Neural progenitor cell (in vitro differentiated cells): ENCODE measurements around the gene SLC2A10. TPM values are rescaled to one million over a fixed set of nuclear protein-coding genes. Genes with fewer than 3 reads are reported as not detected.

Source experiments
- DNase-seq: peaks from one replicate; pipeline ENCODE4 v3.0.0-alpha.2; 2016; ENCODE audit warnings: low spot score
- H2AFZ ChIP-seq: fragments of 200-600 bp; sonication (generic); replicated peaks from 2 replicates; pipeline ENCODE4 v1.6.1; 2016; ENCODE audit warnings: antibody characterized with exemption
- H3F3A ChIP-seq: fragments of 200-600 bp; sonication (generic); 2 replicates; pipeline ENCODE4 v1.6.1; 2016; ENCODE audit warnings: antibody characterized with exemption, low read depth
- H3K27ac ChIP-seq: fragments of 200-600 bp; sonication (generic); 2 replicates; pipeline ENCODE4 v1.5.1; 2016; ENCODE audit warnings: mild to moderate bottlenecking
- H3K27me3 ChIP-seq: fragments of 200-600 bp; sonication (generic); 2 replicates; pipeline ENCODE4 v1.6.1; 2016; ENCODE audit warnings: mild to moderate bottlenecking, moderate library complexity
- H3K36me3 ChIP-seq: fragments of 200-600 bp; sonication (generic); 2 replicates; pipeline ENCODE4 v1.5.1; 2016
- H3K4me1 ChIP-seq: fragments of 200-600 bp; sonication (generic); 2 replicates; pipeline ENCODE4 v1.6.1; 2016; ENCODE audit warnings: mixed run types
- H3K4me2 ChIP-seq: fragments of 200-600 bp; sonication (generic); 2 replicates; pipeline ENCODE4 v1.6.1; 2016
- H3K4me3 ChIP-seq: fragments of 200-600 bp; sonication (generic); 2 replicates; pipeline ENCODE4 v1.5.1; 2016
- H3K79me2 ChIP-seq: fragments of 200-600 bp; sonication (generic); 2 replicates; pipeline ENCODE4 v1.6.1; 2016; ENCODE audit warnings: low read depth
- H3K9ac ChIP-seq: fragments of 200-600 bp; sonication (generic); 2 replicates; pipeline ENCODE4 v1.6.1; 2016
- H3K9me3 ChIP-seq: fragments of 200-600 bp; sonication (generic); 2 replicates; pipeline ENCODE4 v1.5.1; 2016; ENCODE audit warnings: low read depth
- H4K20me1 ChIP-seq: fragments of 200-600 bp; sonication (generic); 2 replicates; pipeline ENCODE4 v1.6.1; 2016; ENCODE audit warnings: low read depth
- H3K27ac Mint-ChIP-seq: 3 replicates; pipeline ENCODE4 v1.8.0; 2021; ENCODE audit warnings: mixed read lengths
- H3K27me3 Mint-ChIP-seq: 2 replicates; pipeline ENCODE4 v1.8.0; 2022; ENCODE audit warnings: low read depth, mild to moderate bottlenecking, inconsistent platforms, moderate library complexity, mixed read lengths; ENCODE audit not compliant: insufficient read depth
- H3K36me3 Mint-ChIP-seq: 3 replicates; pipeline ENCODE4 v1.8.0; 2021; ENCODE audit warnings: mixed read lengths
- H3K4me1 Mint-ChIP-seq: 3 replicates; pipeline ENCODE4 v1.8.0; 2021; ENCODE audit warnings: mixed read lengths
- H3K4me3 Mint-ChIP-seq: 3 replicates; pipeline ENCODE4 v1.8.0; 2021; ENCODE audit warnings: mild to moderate bottlenecking, moderate library complexity, mixed read lengths
- H3K9me3 Mint-ChIP-seq: 3 replicates; pipeline ENCODE4 v1.8.0; 2020; ENCODE audit warnings: mixed read lengths
- EZH2 ChIP-seq: fragments of 200-600 bp; sonication (generic); IDR thresholded peaks from 2 replicates; pipeline ENCODE4 v1.6.1; 2017; ENCODE audit warnings: antibody characterized with exemption, mild to moderate bottlenecking, moderate library complexity
- EZH2phosphoT487 ChIP-seq: fragments of 200-600 bp; sonication (generic); IDR thresholded peaks from 2 replicates; pipeline ENCODE4 v1.6.1; 2017; ENCODE audit warnings: antibody characterized with exemption
- total RNA-seq: library from RNA; depleted of rRNA; stranded (reverse); fragments of >200 nt; gene quantifications from 2 replicates; pipeline ENCODE4 v1.2.3, GENCODE V29; 2015; ENCODE audit warnings: low replicate concordance
- TF ChIP-seq, protein P1 (sequence below): fragments of 200-600 bp; sonication (generic); IDR thresholded peaks from 2 replicates; pipeline ENCODE4 v1.5.1; 2017; ENCODE audit warnings: antibody characterized with exemption, mild to moderate bottlenecking

Gene SLC2A10
- total RNA-seq, 1 donor from 2014 or later: 9.6 TPM

DNA sequence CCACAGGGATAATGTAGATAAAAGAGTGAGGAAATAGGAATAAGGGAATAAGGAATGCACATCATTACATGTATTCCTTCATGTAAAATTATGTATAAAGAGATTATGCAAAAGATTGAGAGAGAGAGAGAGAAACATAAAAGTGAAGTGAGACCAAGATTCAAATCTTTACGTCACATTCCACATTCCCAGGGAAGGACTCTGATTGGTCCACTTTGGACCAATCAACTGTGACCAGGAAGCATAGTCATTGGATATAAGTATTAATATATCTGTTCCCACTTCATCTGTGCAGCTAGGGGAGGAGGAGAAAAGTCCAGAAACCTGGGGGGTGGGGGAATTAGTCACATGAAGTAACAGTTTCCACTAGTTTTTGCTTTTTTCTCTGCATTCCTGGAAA is 66.4 kb downstream of the SLC2A10 start:
- H3K27me3 ChIP-seq: no peaks in the 10 kb centered on the region
- no peaks in the 10 kb centered on the region for H3K36me3 Mint-ChIP-seq
- TF ChIP-seq, protein P1, sequence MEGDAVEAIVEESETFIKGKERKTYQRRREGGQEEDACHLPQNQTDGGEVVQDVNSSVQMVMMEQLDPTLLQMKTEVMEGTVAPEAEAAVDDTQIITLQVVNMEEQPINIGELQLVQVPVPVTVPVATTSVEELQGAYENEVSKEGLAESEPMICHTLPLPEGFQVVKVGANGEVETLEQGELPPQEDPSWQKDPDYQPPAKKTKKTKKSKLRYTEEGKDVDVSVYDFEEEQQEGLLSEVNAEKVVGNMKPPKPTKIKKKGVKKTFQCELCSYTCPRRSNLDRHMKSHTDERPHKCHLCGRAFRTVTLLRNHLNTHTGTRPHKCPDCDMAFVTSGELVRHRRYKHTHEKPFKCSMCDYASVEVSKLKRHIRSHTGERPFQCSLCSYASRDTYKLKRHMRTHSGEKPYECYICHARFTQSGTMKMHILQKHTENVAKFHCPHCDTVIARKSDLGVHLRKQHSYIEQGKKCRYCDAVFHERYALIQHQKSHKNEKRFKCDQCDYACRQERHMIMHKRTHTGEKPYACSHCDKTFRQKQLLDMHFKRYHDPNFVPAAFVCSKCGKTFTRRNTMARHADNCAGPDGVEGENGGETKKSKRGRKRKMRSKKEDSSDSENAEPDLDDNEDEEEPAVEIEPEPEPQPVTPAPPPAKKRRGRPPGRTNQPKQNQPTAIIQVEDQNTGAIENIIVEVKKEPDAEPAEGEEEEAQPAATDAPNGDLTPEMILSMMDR: no peak
- TF ChIP-seq EZH2phosphoT487: no peak
- TF ChIP-seq EZH2: no peak
- H3K9ac ChIP-seq: no peak overlapping the region
- H3K36me3 ChIP-seq: no peaks in the 10 kb centered on the region
- DNase-seq: no peak
- H3F3A ChIP-seq: no peaks in the 10 kb centered on the region
- H3K9me3 ChIP-seq: no peaks in the 10 kb centered on the region
- H3K27ac Mint-ChIP-seq: no peak overlapping the region
- no peak overlapping the region for H3K4me3 Mint-ChIP-seq
- no peaks in the 10 kb centered on the region for H3K79me2 ChIP-seq
- H3K4me3 ChIP-seq: no peak overlapping the region
- H3K27ac ChIP-seq: no peak overlapping the region
- peaks cover 32% of the 10 kb centered on the region for H3K4me1 Mint-ChIP-seq
- H2AFZ ChIP-seq: no peak overlapping the region
- H4K20me1 ChIP-seq: no peaks in the 10 kb centered on the region
- H3K4me2 ChIP-seq: no peak overlapping the region
- H3K27me3 Mint-ChIP-seq: peaks cover 19% of the 10 kb centered on the region
- H3K4me1 ChIP-seq: peaks cover 25% of the 10 kb centered on the region
- H3K9me3 Mint-ChIP-seq: peaks cover 3% of the 10 kb centered on the region

DNA sequence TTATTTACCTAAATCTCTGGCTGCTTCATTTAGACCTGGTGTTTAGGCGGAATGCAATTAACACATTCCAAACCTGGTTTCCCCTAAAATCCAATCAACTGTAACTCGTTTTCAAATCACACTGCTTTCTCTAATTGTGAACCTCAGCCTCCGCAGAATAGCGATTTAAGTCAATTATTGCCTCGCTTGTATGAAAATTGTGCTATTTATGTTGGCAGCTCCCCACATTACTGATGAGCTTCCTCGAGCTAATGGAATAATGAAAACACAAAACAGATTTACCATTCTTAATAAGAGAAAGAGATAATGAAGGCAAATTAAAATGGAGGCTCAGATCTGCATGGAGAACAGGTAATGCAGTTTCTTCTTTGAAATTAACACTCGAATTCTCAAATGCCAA is 67.9 kb downstream of the SLC2A10 start:
- Mint-ChIP-seq H3K27me3 (peaks cover 18% of the 10 kb centered on the region), H3K36me3 (no peaks in the 10 kb centered on the region), H3K27ac (no peak overlapping the region), H3K9me3 (peaks cover 3% of the 10 kb centered on the region), H3K4me1 (peaks cover 32% of the 10 kb centered on the region), H3K4me3 (no peak overlapping the region)
- no peak overlapping the region for H3K4me3 ChIP-seq
- no peaks in the 10 kb centered on the region for H3K79me2 ChIP-seq
- DNase-seq: no peak
- H3K36me3 ChIP-seq: no peaks in the 10 kb centered on the region
- no peaks in the 10 kb centered on the region for H4K20me1 ChIP-seq
- H3F3A ChIP-seq: no peaks in the 10 kb centered on the region
- H2AFZ ChIP-seq: no peak overlapping the region
- no peak overlapping the region for H3K9ac ChIP-seq
- H3K27me3 ChIP-seq: no peaks in the 10 kb centered on the region
- H3K27ac ChIP-seq: no peak overlapping the region
- no peaks in the 10 kb centered on the region for H3K9me3 ChIP-seq
- no peak overlapping the region for H3K4me2 ChIP-seq
- no peak for TF ChIP-seq EZH2phosphoT487
- TF ChIP-seq, protein P1: no peak
- TF ChIP-seq EZH2: no peak
- H3K4me1 ChIP-seq: peaks cover 25% of the 10 kb centered on the region

DNA sequence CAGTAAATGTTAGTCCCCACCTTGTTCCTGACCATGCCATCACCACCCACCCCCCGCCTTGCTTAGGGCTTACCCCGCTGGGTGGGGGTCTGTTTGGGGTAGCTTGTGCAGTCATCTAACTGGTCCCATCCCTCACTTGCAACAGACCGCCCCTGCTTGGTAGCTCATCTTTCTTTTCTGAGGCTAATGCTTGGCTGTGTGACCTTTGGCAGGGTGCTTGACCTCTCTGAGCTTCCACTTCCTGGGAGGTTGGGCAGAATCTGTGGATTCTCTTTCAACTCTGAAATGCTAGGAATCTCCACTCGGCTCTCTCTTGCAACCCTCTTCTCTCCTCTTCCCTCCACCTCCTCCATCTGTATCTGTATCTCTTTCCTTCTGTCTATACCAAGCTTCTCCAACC is 70.4 kb downstream of the SLC2A10 start:
- Mint-ChIP-seq H3K4me3 (peak overlapping the region; percentile 24), H3K9me3 (peaks cover 3% of the 10 kb centered on the region), H3K27ac (no peak overlapping the region), H3K36me3 (no peaks in the 10 kb centered on the region), H3K4me1 (peaks cover 22% of the 10 kb centered on the region), H3K27me3 (peaks cover 10% of the 10 kb centered on the region)
- no peaks in the 10 kb centered on the region for H3F3A ChIP-seq
- H3K4me1 ChIP-seq: peaks cover 15% of the 10 kb centered on the region
- H2AFZ ChIP-seq: no peak overlapping the region
- TF ChIP-seq EZH2: no peak
- TF ChIP-seq, protein P1: no peak
- no peak for TF ChIP-seq EZH2phosphoT487
- no peak for DNase-seq
- H3K4me2 ChIP-seq: no peak overlapping the region
- H3K9me3 ChIP-seq: no peaks in the 10 kb centered on the region
- no peak overlapping the region for H3K9ac ChIP-seq
- no peak overlapping the region for H3K27ac ChIP-seq
- no peaks in the 10 kb centered on the region for H3K36me3 ChIP-seq
- H4K20me1 ChIP-seq: no peaks in the 10 kb centered on the region
- H3K27me3 ChIP-seq: no peaks in the 10 kb centered on the region
- H3K79me2 ChIP-seq: no peaks in the 10 kb centered on the region
- no peak overlapping the region for H3K4me3 ChIP-seq
